HepG2 (cell line): ENCODE results near the gene ZNF626. TPM values are rescaled to one million over a fixed set of nuclear protein-coding genes. Genes with fewer than 3 reads are reported as not detected.

Source experiments
- BORCS8-MEF2B ChIP-seq: sonication (generic); formaldehyde crosslinking; IDR thresholded peaks from 2 replicates; pipeline ENCODE4 v1.8.0; 2022; ENCODE audit warnings: mild to moderate bottlenecking, missing genetic modification reagents
- CBX2 ChIP-seq, 2 experiments: fragments of 200-600 bp in 1 of 2; sonication (generic); formaldehyde crosslinking in 1 of 2; IDR thresholded peaks; 2 replicates each; pipeline versions ENCODE4 v1.7.0 to v1.8.1; 2018 to 2022; ENCODE audit warnings: low read depth in 2 of 2, low read length in 1 of 2, mild to moderate bottlenecking in 1 of 2, missing genetic modification reagents in 1 of 2
- CEBPG ChIP-seq: IDR thresholded peaks from 2 replicates; pipeline ENCODE4 v1.6.1; 2016
- HDAC1 ChIP-seq: sonication (generic); formaldehyde crosslinking; IDR thresholded peaks from 2 replicates; pipeline ENCODE4 v1.5.1; 2020; ENCODE audit warnings: mild to moderate bottlenecking, missing genetic modification reagents
- HDAC6 ChIP-seq: fragments of 200-600 bp; sonication (generic); IDR thresholded peaks from 2 replicates; pipeline ENCODE4 v1.7.0; 2017; ENCODE audit warnings: mild to moderate bottlenecking, antibody characterized with exemption, low read length, low read depth
- HMGA1 ChIP-seq: sonication (generic); formaldehyde crosslinking; conservative IDR thresholded peaks from 2 replicates; pipeline ENCODE4 v1.4.0; 2020; ENCODE audit warnings: missing genetic modification reagents
- MEIS1 ChIP-seq: sonication (generic); formaldehyde crosslinking; IDR thresholded peaks from 2 replicates; pipeline ENCODE4 v1.9.0; 2021; ENCODE audit warnings: mild to moderate bottlenecking, missing genetic modification reagents, moderate library complexity, borderline replicate concordance
- SMARCC2 ChIP-seq: fragments of 450-650 bp; IDR thresholded peaks from 2 replicates; pipeline ENCODE4 v1.6.1; 2017; ENCODE audit warnings: antibody characterized with exemption, mild to moderate bottlenecking
- SMARCE1 ChIP-seq: fragments of 450-650 bp; IDR thresholded peaks from 2 replicates; pipeline ENCODE4 v1.6.1; 2017; ENCODE audit warnings: borderline replicate concordance
- SP1 ChIP-seq, 2 experiments: fragments of 450-650 bp in 1 of 2; sonication (generic) in 1 of 2; formaldehyde crosslinking in 1 of 2; IDR thresholded peaks; 2 replicates each; pipeline versions ENCODE4 v1.4.0 to v1.6.1; 2016 to 2020; ENCODE audit warnings: missing genetic modification reagents in 1 of 2
- SYNCRIP ChIP-seq: fragments of 200-400 bp; formaldehyde crosslinking; IDR thresholded peaks from 2 replicates; pipeline ENCODE4 v1.6.1; 2018; ENCODE audit warnings: mild to moderate bottlenecking, low read depth, low read length; ENCODE audit not compliant: insufficient read depth
- TBL1XR1 ChIP-seq: fragments of 150-350 bp; IDR thresholded peaks from 2 replicates; pipeline ENCODE4 v1.6.1; 2014; ENCODE audit warnings: borderline replicate concordance, low read length; ENCODE audit not compliant: partially characterized antibody
- TMF1 ChIP-seq: sonication (generic); formaldehyde crosslinking; IDR thresholded peaks from 2 replicates; pipeline ENCODE4 v1.8.1; 2022; ENCODE audit warnings: low read depth, missing genetic modification reagents
- U2AF2 ChIP-seq: fragments of 200-400 bp; formaldehyde crosslinking; IDR thresholded peaks from 2 replicates; pipeline ENCODE4 v1.6.1; 2017; ENCODE audit warnings: low read depth, mild to moderate bottlenecking, low read length
- ZFP1 ChIP-seq: IDR thresholded peaks from 2 replicates; pipeline ENCODE4 v1.6.1; 2016
- ZFP82 ChIP-seq: sonication (generic); formaldehyde crosslinking; IDR thresholded peaks from 2 replicates; pipeline ENCODE4 v1.5.1; 2020; ENCODE audit warnings: mild to moderate bottlenecking, missing genetic modification reagents, borderline replicate concordance
- ZNF225 ChIP-seq: sonication (generic); formaldehyde crosslinking; IDR thresholded peaks from 2 replicates; pipeline ENCODE4 v1.4.0; 2020; ENCODE audit warnings: mild to moderate bottlenecking, missing genetic modification reagents
- ZNF329 ChIP-seq: sonication (generic); formaldehyde crosslinking; IDR thresholded peaks from 2 replicates; pipeline ENCODE4 v1.9.0; 2021; ENCODE audit warnings: low read depth, mild to moderate bottlenecking, missing genetic modification reagents
- ZNF460 ChIP-seq: sonication (generic); formaldehyde crosslinking; IDR thresholded peaks from 2 replicates; pipeline ENCODE4 v1.5.1; 2020; ENCODE audit warnings: missing genetic modification reagents, mild to moderate bottlenecking, borderline replicate concordance
- ZNF546 ChIP-seq: sonication (generic); formaldehyde crosslinking; conservative IDR thresholded peaks from 2 replicates; pipeline ENCODE4 v1.8.1; 2023; ENCODE audit warnings: mild to moderate bottlenecking, missing genetic modification reagents
- ZNF550 ChIP-seq: sonication (generic); formaldehyde crosslinking; IDR thresholded peaks from 2 replicates; pipeline ENCODE4 v1.4.0; 2020; ENCODE audit warnings: mild to moderate bottlenecking, missing genetic modification reagents, borderline replicate concordance
- ZNF761 ChIP-seq: sonication (generic); formaldehyde crosslinking; conservative IDR thresholded peaks from 2 replicates; pipeline ENCODE4 v1.4.0; 2020; ENCODE audit warnings: mild to moderate bottlenecking, missing genetic modification reagents
- polyA plus RNA-seq, 8 experiments: library from polyadenylated mRNA; depleted of rRNA in 3 of 8; stranded (reverse) in 7 of 8; unstranded in 1 of 8; fragments of >200 nt; fragmentation: Illumina TruSeq in 4 of 8; extraction: Trizol in 4 of 8; gene quantifications; 2 replicates each; pipeline versions ENCODE4 v1.2.1 to v1.2.3, GENCODE V29; 2011 to 2016; ENCODE audit warnings: low read depth in 4 of 8, missing spikeins in 1 of 8, mixed read lengths in 1 of 8; ENCODE audit not compliant: insufficient read depth in 1 of 8
- total RNA-seq, 5 experiments: library from RNA; depleted of rRNA; stranded (reverse); fragments of >200 nt; fragmentation: Illumina TruSeq; extraction: Trizol; gene quantifications; 2 replicates each; pipeline ENCODE4 v1.2.3, GENCODE V29; 2016; ENCODE audit warnings: low read depth in 1 of 5
- TF ChIP-seq, protein P1 (sequence below): sonication (generic); formaldehyde crosslinking; IDR thresholded peaks from 2 replicates; pipeline ENCODE4 v1.5.1; 2020; ENCODE audit warnings: mild to moderate bottlenecking, missing genetic modification reagents, moderate library complexity
- TF ChIP-seq, protein P2 (sequence below): sonication (generic); formaldehyde crosslinking; IDR thresholded peaks from 2 replicates; pipeline ENCODE4 v1.5.0; 2020; ENCODE audit warnings: missing genetic modification reagents
- TF ChIP-seq, protein P3 (sequence below): IDR thresholded peaks from 2 replicates; pipeline ENCODE4 v1.6.1; 2016; ENCODE audit warnings: mild to moderate bottlenecking

Gene ZNF626
- total and polyA plus RNA-seq, 2 of the 13 experiments (the other 11 are each of a cell fraction or from before 2014, with no cell fraction given), result 3.5 to 4.1 TPM

DNA sequence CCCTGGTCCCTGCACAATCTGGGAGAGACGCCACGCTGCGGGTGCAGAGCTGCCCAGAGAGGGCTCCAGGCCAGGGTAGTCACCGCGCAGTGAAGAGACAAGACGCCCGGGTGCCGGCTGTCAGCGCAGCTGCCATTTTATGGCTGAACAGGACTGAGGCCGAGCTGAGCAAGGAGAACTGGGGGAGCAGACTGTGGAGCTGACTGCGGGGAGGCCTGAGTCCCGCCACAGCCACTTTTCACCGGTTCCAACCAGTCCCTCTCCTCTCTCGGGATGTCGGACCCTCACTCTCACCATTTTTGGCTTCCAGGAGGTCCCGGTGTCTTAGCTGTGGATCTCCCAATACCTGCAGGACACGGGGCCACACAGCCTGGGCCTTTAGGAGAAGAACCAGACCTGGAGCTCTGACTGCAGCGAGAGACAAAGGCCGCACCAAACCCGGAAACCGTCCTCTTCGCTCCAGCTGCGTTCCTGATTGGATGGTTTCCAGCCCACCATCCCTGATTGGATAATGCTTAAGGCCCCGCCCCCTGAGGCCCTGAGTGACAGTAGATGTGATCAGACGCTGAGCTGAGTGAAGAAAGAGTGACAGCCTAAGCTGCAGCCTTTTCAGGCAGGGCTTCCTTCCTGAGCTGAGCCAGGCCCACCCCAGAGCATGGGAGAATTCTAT is at the start of gene ZNF626 (continued):
- TF ChIP-seq, protein P1, sequence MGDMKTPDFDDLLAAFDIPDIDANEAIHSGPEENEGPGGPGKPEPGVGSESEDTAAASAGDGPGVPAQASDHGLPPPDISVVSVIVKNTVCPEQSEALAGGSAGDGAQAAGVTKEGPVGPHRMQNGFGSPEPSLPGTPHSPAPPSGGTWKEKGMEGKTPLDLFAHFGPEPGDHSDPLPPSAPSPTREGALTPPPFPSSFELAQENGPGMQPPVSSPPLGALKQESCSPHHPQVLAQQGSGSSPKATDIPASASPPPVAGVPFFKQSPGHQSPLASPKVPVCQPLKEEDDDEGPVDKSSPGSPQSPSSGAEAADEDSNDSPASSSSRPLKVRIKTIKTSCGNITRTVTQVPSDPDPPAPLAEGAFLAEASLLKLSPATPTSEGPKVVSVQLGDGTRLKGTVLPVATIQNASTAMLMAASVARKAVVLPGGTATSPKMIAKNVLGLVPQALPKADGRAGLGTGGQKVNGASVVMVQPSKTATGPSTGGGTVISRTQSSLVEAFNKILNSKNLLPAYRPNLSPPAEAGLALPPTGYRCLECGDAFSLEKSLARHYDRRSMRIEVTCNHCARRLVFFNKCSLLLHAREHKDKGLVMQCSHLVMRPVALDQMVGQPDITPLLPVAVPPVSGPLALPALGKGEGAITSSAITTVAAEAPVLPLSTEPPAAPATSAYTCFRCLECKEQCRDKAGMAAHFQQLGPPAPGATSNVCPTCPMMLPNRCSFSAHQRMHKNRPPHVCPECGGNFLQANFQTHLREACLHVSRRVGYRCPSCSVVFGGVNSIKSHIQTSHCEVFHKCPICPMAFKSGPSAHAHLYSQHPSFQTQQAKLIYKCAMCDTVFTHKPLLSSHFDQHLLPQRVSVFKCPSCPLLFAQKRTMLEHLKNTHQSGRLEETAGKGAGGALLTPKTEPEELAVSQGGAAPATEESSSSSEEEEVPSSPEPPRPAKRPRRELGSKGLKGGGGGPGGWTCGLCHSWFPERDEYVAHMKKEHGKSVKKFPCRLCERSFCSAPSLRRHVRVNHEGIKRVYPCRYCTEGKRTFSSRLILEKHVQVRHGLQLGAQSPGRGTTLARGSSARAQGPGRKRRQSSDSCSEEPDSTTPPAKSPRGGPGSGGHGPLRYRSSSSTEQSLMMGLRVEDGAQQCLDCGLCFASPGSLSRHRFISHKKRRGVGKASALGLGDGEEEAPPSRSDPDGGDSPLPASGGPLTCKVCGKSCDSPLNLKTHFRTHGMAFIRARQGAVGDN, result peak; percentile 46
- no peak for TF ChIP-seq ZNF460
- TF ChIP-seq U2AF2, result no peak
- TF ChIP-seq, protein P2, sequence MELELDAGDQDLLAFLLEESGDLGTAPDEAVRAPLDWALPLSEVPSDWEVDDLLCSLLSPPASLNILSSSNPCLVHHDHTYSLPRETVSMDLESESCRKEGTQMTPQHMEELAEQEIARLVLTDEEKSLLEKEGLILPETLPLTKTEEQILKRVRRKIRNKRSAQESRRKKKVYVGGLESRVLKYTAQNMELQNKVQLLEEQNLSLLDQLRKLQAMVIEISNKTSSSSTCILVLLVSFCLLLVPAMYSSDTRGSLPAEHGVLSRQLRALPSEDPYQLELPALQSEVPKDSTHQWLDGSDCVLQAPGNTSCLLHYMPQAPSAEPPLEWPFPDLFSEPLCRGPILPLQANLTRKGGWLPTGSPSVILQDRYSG (CRISPR knock-in tag), result no peak
- no peak for TF ChIP-seq ZNF225 (CRISPR knock-in tag)
- TF ChIP-seq ZNF761 (CRISPR knock-in tag), result no peak
- TF ChIP-seq SMARCE1, result no peak
- TF ChIP-seq, protein P3, sequence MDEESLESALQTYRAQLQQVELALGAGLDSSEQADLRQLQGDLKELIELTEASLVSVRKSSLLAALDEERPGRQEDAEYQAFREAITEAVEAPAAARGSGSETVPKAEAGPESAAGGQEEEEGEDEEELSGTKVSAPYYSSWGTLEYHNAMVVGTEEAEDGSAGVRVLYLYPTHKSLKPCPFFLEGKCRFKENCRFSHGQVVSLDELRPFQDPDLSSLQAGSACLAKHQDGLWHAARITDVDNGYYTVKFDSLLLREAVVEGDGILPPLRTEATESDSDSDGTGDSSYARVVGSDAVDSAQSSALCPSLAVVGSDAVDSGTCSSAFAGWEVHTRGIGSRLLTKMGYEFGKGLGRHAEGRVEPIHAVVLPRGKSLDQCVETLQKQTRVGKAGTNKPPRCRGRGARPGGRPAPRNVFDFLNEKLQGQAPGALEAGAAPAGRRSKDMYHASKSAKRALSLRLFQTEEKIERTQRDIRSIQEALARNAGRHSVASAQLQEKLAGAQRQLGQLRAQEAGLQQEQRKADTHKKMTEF (CRISPR knock-in tag), result no peak
- no peak for TF ChIP-seq MEIS1
- TF ChIP-seq HDAC6, result no peak
- TF ChIP-seq ZNF546, result no peak
- no peak for TF ChIP-seq HDAC1 (CRISPR knock-in tag)
- no peak for TF ChIP-seq SP1 (IDR thresholded peaks at IDR 0.05)
- TF ChIP-seq SP1 (CRISPR knock-in tag; IDR thresholded peaks at IDR 0.05), result peak; percentile 59; the same call in 1 of the 2 replicates
- TF ChIP-seq SMARCC2, result no peak
- no peak for TF ChIP-seq ZFP1 (CRISPR knock-in tag)
- TF ChIP-seq CEBPG (CRISPR knock-in tag), result no peak
- TF ChIP-seq ZNF329, result no peak
- 0 out of 2 replicates have a peak, but pooled peaks have one; percentile 30 for TF ChIP-seq BORCS8-MEF2B (CRISPR knock-in tag)
- no peak for TF ChIP-seq SYNCRIP
- no peak for TF ChIP-seq HMGA1 (CRISPR knock-in tag)
- TF ChIP-seq ZNF550, result no peak
- no peak for TF ChIP-seq ZFP82 (CRISPR knock-in tag)
- TF ChIP-seq TBL1XR1, result no peak
- no peak for TF ChIP-seq TMF1 (CRISPR knock-in tag)
- no peak for TF ChIP-seq CBX2 (IDR thresholded peaks at IDR 0.05; ENCODE audit: low read depth, low read length)
- TF ChIP-seq CBX2 (CRISPR knock-in tag; IDR thresholded peaks at IDR 0.05; ENCODE audit: low read depth), result no peak
